WTC11 (cell line): Measurements from ENCODE around the gene HSP90AB1.

Experiments
- CREB1 ChIP-seq: sonication (generic); formaldehyde crosslinking; IDR thresholded peaks from 2 replicates; pipeline ENCODE4 v1.8.0; 2023; ENCODE audit warnings: mild to moderate bottlenecking, missing genetic modification reagents
- GABPB1 ChIP-seq: sonication (generic); formaldehyde crosslinking; IDR thresholded peaks from 2 replicates; pipeline ENCODE4 v1.8.1; 2023; ENCODE audit warnings: mild to moderate bottlenecking, missing genetic modification reagents
- STAT6 ChIP-seq: sonication (generic); formaldehyde crosslinking; conservative IDR thresholded peaks from 2 replicates; pipeline ENCODE4 v1.8.1; 2023; ENCODE audit warnings: mild to moderate bottlenecking, low read depth, missing genetic modification reagents, moderate library complexity
- USF2 ChIP-seq: sonication (generic); formaldehyde crosslinking; IDR thresholded peaks from 2 replicates; pipeline ENCODE4 v1.8.1; 2023; ENCODE audit warnings: mild to moderate bottlenecking, missing genetic modification reagents, moderate library complexity
- TF ChIP-seq, protein P1 (sequence below): fragments of 200-600 bp; IDR thresholded peaks from 2 replicates; pipeline ENCODE4 v1.8.0; 2022; ENCODE audit warnings: antibody characterized with exemption

GRCh38 chr6:44199883-44200282 lies 47.0 kb upstream of the HSP90AB1 start:
- TF ChIP-seq, protein P1, sequence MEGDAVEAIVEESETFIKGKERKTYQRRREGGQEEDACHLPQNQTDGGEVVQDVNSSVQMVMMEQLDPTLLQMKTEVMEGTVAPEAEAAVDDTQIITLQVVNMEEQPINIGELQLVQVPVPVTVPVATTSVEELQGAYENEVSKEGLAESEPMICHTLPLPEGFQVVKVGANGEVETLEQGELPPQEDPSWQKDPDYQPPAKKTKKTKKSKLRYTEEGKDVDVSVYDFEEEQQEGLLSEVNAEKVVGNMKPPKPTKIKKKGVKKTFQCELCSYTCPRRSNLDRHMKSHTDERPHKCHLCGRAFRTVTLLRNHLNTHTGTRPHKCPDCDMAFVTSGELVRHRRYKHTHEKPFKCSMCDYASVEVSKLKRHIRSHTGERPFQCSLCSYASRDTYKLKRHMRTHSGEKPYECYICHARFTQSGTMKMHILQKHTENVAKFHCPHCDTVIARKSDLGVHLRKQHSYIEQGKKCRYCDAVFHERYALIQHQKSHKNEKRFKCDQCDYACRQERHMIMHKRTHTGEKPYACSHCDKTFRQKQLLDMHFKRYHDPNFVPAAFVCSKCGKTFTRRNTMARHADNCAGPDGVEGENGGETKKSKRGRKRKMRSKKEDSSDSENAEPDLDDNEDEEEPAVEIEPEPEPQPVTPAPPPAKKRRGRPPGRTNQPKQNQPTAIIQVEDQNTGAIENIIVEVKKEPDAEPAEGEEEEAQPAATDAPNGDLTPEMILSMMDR, result no peak
- TF ChIP-seq USF2 (CRISPR knock-in tag) (no peak), CREB1 (CRISPR knock-in tag) (no peak), GABPB1 (CRISPR knock-in tag) (no peak), STAT6 (CRISPR knock-in tag) (no peak)
